A549 (cell line): ENCODE data around the gene STIM1. TPM values are rescaled to one million over a fixed set of nuclear protein-coding genes. Genes with fewer than 3 reads are reported as not detected.

Source experiments
- ATAC-seq, 2 experiments: fragments of 200-7000 bp in 1 of 2; fragments of >200 bp in 1 of 2; cut with Nextera tagmentation in 1 of 2; cut with Tn5 transposase in 1 of 2; 3 replicates each; pipeline versions ENCODE4 v1.8.0 to v1.9.1; 2018 to 2020; ENCODE audit warnings: mild to moderate bottlenecking in 1 of 2, moderate library complexity in 1 of 2
- CTCF ChIA-PET: fragments of 300-600 bp; sonication (Branson Sonifier 250); formaldehyde crosslinking; extraction: SDS; loops from one replicate; lab custom pipeline; 2021; ENCODE audit warnings: antibody characterized with exemption, inconsistent platforms; lab: Yijun Ruan, JAX
- POLR2A ChIA-PET: fragments of 350-600 bp; formaldehyde crosslinking; extraction: SDS; loops from one replicate; lab custom pipeline; 2021; ENCODE audit warnings: antibody characterized with exemption, inconsistent platforms; lab: Yijun Ruan, JAX
- DNase-seq, 2 experiments: peaks; one replicate each; pipeline versions ENCODE4 v3.0.0 to v3.0.0-alpha.2; 2011 to 2016; ENCODE audit warnings: low read depth in 1 of 2, low spot score in 1 of 2
- FAIRE-seq: peaks from 2 replicates; lab custom pipeline; 2011; peaks lifted over from hg19 to GRCh38; lab: Jason Lieb, UNC
- H3K27ac ChIP-seq, 2 experiments: fragments of >200 bp; sonication (Bioruptor Twin); formaldehyde crosslinking; 3 replicates each; pipeline ENCODE4 v1.5.1; 2016 to 2017
- H3K4me1 ChIP-seq: fragments of >200 bp; sonication (Bioruptor Twin); formaldehyde crosslinking; 3 replicates; pipeline ENCODE4 v1.6.1; 2016
- H3K4me2 ChIP-seq: fragments of >200 bp; sonication (Bioruptor Twin); formaldehyde crosslinking; 3 replicates; pipeline ENCODE4 v1.6.1; 2016
- H3K4me3 ChIP-seq: fragments of >200 bp; sonication (Bioruptor Twin); formaldehyde crosslinking; 3 replicates; pipeline ENCODE4 v1.5.1; 2016
- H3K9me3 ChIP-seq: fragments of >200 bp; sonication (Bioruptor Twin); formaldehyde crosslinking; 3 replicates; pipeline ENCODE4 v1.6.1; 2016
- BHLHE40 ChIP-seq: IDR thresholded peaks from 2 replicates; pipeline ENCODE4 v1.6.1; 2012; ENCODE audit warnings: low read depth, low read length, inconsistent platforms
- CBX2 ChIP-seq: fragments of 200-600 bp; sonication (generic); IDR thresholded peaks from 2 replicates; pipeline ENCODE4 v1.6.1; 2016; ENCODE audit warnings: low read depth, mild to moderate bottlenecking, borderline replicate concordance
- CEBPB ChIP-seq, 2 experiments: fragments of >200 bp in 1 of 2; sonication (Bioruptor Twin) in 1 of 2; formaldehyde crosslinking in 1 of 2; IDR thresholded peaks; 2 replicates each; pipeline ENCODE4 v1.6.1; 2012 to 2016
- CHD2 ChIP-seq: fragments of 150-350 bp; IDR thresholded peaks from 2 replicates; pipeline ENCODE4 v1.6.1; 2014; ENCODE audit warnings: low read length; ENCODE audit not compliant: partially characterized antibody
- EHF ChIP-seq: fragments of 250-450 bp; sonication (Bioruptor Pico); IDR thresholded peaks from 2 replicates; pipeline ENCODE4 v1.5.0; 2020; ENCODE audit warnings: mild to moderate bottlenecking
- EHMT2 ChIP-seq: fragments of 200-600 bp; sonication (generic); IDR thresholded peaks from 2 replicates; pipeline ENCODE4 v1.6.1; 2016; ENCODE audit warnings: antibody characterized with exemption, low read depth, mild to moderate bottlenecking, moderate library complexity
- FOSB ChIP-seq: fragments of 250-450 bp; sonication (Bioruptor Pico); IDR thresholded peaks from 2 replicates; pipeline ENCODE4 v1.5.0; 2020; ENCODE audit warnings: mild to moderate bottlenecking, moderate library complexity
- FOSL2 ChIP-seq, 2 experiments: fragments of 450-650 bp in 1 of 2; fragments of >200 bp in 1 of 2; sonication (Bioruptor Twin) in 1 of 2; formaldehyde crosslinking; IDR thresholded peaks; 2 replicates each; pipeline versions ENCODE4 v1.5.0 to v1.6.1; 2016 to 2020; ENCODE audit warnings: mild to moderate bottlenecking in 1 of 2, moderate library complexity in 1 of 2
- FOXS1 ChIP-seq: fragments of 250-450 bp; sonication (Bioruptor Pico); IDR thresholded peaks from 2 replicates; pipeline ENCODE4 v1.5.0; 2020; ENCODE audit warnings: mild to moderate bottlenecking, moderate library complexity
- JUN ChIP-seq, 2 experiments: fragments of >200 bp; sonication (Bioruptor Twin); formaldehyde crosslinking; IDR thresholded peaks; 2 replicates in 1 of 2; 3 replicates in 1 of 2; pipeline ENCODE4 v1.6.1; 2016 to 2017
- JUNB ChIP-seq: fragments of >200 bp; sonication (Bioruptor Twin); formaldehyde crosslinking; IDR thresholded peaks from 2 replicates; pipeline ENCODE4 v1.6.1; 2016
- KDM1A ChIP-seq: fragments of 200-600 bp; sonication (generic); IDR thresholded peaks from 2 replicates; pipeline ENCODE4 v1.6.1; 2016; ENCODE audit warnings: low read depth, mild to moderate bottlenecking
- NFE2L2 ChIP-seq: fragments of 150-350 bp; conservative IDR thresholded peaks from 2 replicates; pipeline ENCODE4 v1.6.1; 2014; ENCODE audit warnings: low read length
- PHF8 ChIP-seq: fragments of 200-600 bp; sonication (generic); IDR thresholded peaks from 2 replicates; pipeline ENCODE4 v1.6.1; 2016; ENCODE audit warnings: low read depth, mild to moderate bottlenecking, antibody characterized with exemption, moderate library complexity, borderline replicate concordance
- RFX5 ChIP-seq: fragments of 450-650 bp; IDR thresholded peaks from 2 replicates; pipeline ENCODE4 v1.7.1; 2014; ENCODE audit warnings: antibody characterized with exemption, mild to moderate bottlenecking, moderate library complexity
- RNF2 ChIP-seq: fragments of 200-600 bp; sonication (generic); IDR thresholded peaks from 2 replicates; pipeline ENCODE4 v1.6.1; 2016; ENCODE audit warnings: low read depth, mild to moderate bottlenecking, antibody characterized with exemption, moderate library complexity, borderline replicate concordance
- TFCP2L1 ChIP-seq: fragments of 250-450 bp; sonication (Bioruptor Pico); IDR thresholded peaks from 2 replicates; pipeline ENCODE4 v1.5.0; 2021; ENCODE audit warnings: mild to moderate bottlenecking
- TP53 ChIP-seq: fragments of 250-450 bp; sonication (Bioruptor Pico); IDR thresholded peaks from 2 replicates; pipeline ENCODE4 v1.5.0; 2021; ENCODE audit warnings: mild to moderate bottlenecking, moderate library complexity
- ZFP36 ChIP-seq: fragments of 450-650 bp; IDR thresholded peaks from 2 replicates; pipeline ENCODE4 v1.6.1; 2014; ENCODE audit warnings: borderline replicate concordance; ENCODE audit not compliant: partially characterized antibody
- ZNF302 ChIP-seq: fragments of 250-450 bp; sonication (Bioruptor Pico); IDR thresholded peaks from 2 replicates; pipeline ENCODE4 v1.9.0; 2021; ENCODE audit warnings: inconsistent platforms, mild to moderate bottlenecking, moderate library complexity
- WGBS: methylation state at CpG from one replicate; pipeline ENCODE4 v1.1.6; 2017; ENCODE audit errors: missing lambda C conversion rate; 5-methylcytosine and 5-hydroxymethylcytosine counted together
- polyA plus RNA-seq, 4 experiments: library from polyadenylated mRNA; depleted of rRNA in 3 of 4; stranded (reverse); fragments of >200 nt; fragmentation: RNase III in 1 of 4; extraction: RNeasy Plus Mini Kit Qiagen cat#74134 plus additional on column Dnase treatment in 1 of 4; gene quantifications; 2 replicates in 3 of 4; 3 replicates in 1 of 4; pipeline ENCODE4 v1.2.3, GENCODE V29; 2011 to 2017
- TF ChIP-seq, protein P1 (sequence below): IDR thresholded peaks from 2 replicates; pipeline ENCODE4 v1.6.1; 2012
- TF ChIP-seq, protein P2 (sequence below): fragments of 150-350 bp; IDR thresholded peaks from 2 replicates; pipeline ENCODE4 v1.6.1; 2014; ENCODE audit warnings: low read depth, mild to moderate bottlenecking, low read length
- TF ChIP-seq, protein P3 (sequence below): IDR thresholded peaks from 2 replicates; pipeline ENCODE4 v1.6.1; 2012; ENCODE audit warnings: low read depth, borderline replicate concordance
- TF ChIP-seq, protein P4 (sequence below): fragments of >200 bp; sonication (Bioruptor Twin); formaldehyde crosslinking; IDR thresholded peaks from 2 replicates; pipeline ENCODE4 v1.6.1; 2016
- TF ChIP-seq, protein P5 (sequence below): IDR thresholded peaks from 2 replicates; pipeline ENCODE4 v1.6.1; 2012
- TF ChIP-seq, protein P6 (sequence below): fragments of 200-600 bp; sonication (generic); IDR thresholded peaks from 2 replicates; pipeline ENCODE4 v1.6.1; 2016; ENCODE audit warnings: antibody characterized with exemption, mild to moderate bottlenecking, moderate library complexity
- TF ChIP-seq, protein P7 (sequence below): fragments of >200 bp; sonication (Bioruptor Twin); formaldehyde crosslinking; IDR thresholded peaks from 3 replicates; pipeline ENCODE4 v1.5.1; 2016

The STIM1 gene
- polyA plus RNA-seq, 2 of the 4 experiments (the other 2 are of a cell fraction) = 35.2 to 38.7 TPM

DNA sequence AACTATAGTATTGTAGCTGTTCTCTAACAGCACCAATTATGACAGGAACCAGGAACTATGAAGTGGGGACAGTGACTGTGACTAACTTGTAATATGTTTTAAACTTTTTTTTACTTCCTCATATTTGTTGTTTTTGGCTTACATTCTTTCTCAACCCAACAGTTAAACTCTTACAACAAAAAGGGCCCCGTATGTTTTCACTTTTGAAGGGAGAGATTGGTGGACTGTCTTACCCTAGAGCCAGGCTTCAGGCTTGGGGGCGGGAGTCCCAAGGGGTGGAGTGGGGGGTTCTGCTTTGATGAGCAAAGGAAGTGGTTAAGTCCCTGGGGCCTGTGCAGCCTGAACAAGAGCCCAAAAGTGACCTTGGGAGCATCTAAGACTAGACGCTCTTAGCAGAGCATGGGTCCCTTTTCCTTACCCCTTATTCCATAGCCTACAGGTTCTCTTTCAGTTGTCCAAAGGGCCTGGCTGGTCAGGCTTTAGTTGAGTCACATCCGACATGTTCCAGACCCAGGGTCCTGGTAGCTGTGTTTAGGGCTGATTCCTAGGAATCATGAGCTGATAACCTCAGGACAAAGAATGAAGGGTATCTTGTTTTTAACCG is 38.8 kb downstream of the STIM1 start:
- 82% methylated on average over 5 of the region's 5 CpGs for WGBS
- Histone ChIP-seq H3K4me1 (peaks cover 24% of the 10 kb centered on the region), H3K27ac (peak overlapping the region; percentile 10 to 39; a peak in 3 of 6 replicates), H3K9me3 (no peaks in the 10 kb centered on the region), H3K4me3 (no peak overlapping the region), H3K4me2 (peak overlapping the region; percentile 20; the same call in 2 of the 3 replicates)
- ChIA-PET POLR2A (no interaction called here), CTCF (interaction anchor here (0.6 to 1.7 kb wide), 6 partner anchors 9 to 179 kb away, joined by 3 to 6 read pairs (median 3); partner anchors contain the start of gene STIM1)
- no peak for DNase-seq
- FAIRE-seq = no peak
- ATAC-seq = peak; percentile 24 to 53; a peak in 3 of 6 replicates
- no peak for TF ChIP-seq EHF
- no peak for TF ChIP-seq FOXS1 (CRISPR knock-in tag)
- TF ChIP-seq, protein P1, sequence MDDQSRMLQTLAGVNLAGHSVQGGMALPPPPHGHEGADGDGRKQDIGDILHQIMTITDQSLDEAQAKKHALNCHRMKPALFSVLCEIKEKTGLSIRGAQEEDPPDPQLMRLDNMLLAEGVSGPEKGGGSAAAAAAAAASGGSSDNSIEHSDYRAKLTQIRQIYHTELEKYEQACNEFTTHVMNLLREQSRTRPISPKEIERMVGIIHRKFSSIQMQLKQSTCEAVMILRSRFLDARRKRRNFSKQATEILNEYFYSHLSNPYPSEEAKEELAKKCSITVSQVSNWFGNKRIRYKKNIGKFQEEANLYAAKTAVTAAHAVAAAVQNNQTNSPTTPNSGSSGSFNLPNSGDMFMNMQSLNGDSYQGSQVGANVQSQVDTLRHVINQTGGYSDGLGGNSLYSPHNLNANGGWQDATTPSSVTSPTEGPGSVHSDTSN = no peak
- TF ChIP-seq, protein P2, sequence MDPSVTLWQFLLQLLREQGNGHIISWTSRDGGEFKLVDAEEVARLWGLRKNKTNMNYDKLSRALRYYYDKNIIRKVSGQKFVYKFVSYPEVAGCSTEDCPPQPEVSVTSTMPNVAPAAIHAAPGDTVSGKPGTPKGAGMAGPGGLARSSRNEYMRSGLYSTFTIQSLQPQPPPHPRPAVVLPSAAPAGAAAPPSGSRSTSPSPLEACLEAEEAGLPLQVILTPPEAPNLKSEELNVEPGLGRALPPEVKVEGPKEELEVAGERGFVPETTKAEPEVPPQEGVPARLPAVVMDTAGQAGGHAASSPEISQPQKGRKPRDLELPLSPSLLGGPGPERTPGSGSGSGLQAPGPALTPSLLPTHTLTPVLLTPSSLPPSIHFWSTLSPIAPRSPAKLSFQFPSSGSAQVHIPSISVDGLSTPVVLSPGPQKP = no peak
- TF ChIP-seq CBX2 = no peak
- no peak for TF ChIP-seq PHF8
- no peak for TF ChIP-seq TFCP2L1
- TF ChIP-seq, protein P3, sequence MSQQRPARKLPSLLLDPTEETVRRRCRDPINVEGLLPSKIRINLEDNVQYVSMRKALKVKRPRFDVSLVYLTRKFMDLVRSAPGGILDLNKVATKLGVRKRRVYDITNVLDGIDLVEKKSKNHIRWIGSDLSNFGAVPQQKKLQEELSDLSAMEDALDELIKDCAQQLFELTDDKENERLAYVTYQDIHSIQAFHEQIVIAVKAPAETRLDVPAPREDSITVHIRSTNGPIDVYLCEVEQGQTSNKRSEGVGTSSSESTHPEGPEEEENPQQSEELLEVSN = no peak
- TF ChIP-seq, protein P4, sequence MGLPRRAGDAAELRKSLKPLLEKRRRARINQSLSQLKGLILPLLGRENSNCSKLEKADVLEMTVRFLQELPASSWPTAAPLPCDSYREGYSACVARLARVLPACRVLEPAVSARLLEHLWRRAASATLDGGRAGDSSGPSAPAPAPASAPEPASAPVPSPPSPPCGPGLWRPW = no peak
- TF ChIP-seq ZFP36 = no peak
- no peak for TF ChIP-seq KDM1A
- no peak for TF ChIP-seq CEBPB (IDR thresholded peaks at IDR 0.05)
- TF ChIP-seq BHLHE40 = no peak
- TF ChIP-seq FOSB (CRISPR knock-in tag) = no peak
- no peak for TF ChIP-seq RFX5
- TF ChIP-seq RNF2 = no peak
- no peak for TF ChIP-seq NFE2L2
- TF ChIP-seq FOSL2 (IDR thresholded peaks at IDR 0.05) = no peak
- TF ChIP-seq FOSL2 (CRISPR knock-in tag; IDR thresholded peaks at IDR 0.05) = no peak

DNA sequence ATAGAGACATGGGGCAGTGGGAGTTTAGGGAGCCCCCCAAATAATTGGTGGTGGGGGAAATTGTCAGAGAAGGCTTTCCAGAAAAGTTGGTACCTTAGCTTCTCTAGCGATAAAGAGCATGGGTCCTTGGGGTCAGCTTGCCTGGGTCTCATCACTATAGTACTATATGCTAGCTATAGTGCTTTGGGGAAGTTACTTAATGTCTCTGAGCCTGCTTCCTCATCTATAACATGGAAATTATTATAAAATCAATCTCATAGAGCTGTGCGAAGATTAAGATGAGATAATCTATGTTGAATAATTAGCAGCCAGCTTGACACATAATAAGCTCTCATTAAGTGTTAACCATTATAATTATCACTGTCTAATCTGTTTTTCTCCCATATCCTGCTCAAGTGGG is 41.2 kb downstream of the STIM1 start:
- ChIA-PET POLR2A (no interaction called here), CTCF (interaction anchor here (0.9 to 1.8 kb wide), 5 partner anchors 11 to 178 kb away, joined by 3 to 12 read pairs (median 4); partner anchors contain the start of gene STIM1)
- FAIRE-seq = no peak
- TF ChIP-seq CBX2 = no peak
- no peak for TF ChIP-seq EHMT2
- TF ChIP-seq, protein P3 = no peak
- no peak for TF ChIP-seq CEBPB (IDR thresholded peaks at IDR 0.05)
- TF ChIP-seq, protein P5, sequence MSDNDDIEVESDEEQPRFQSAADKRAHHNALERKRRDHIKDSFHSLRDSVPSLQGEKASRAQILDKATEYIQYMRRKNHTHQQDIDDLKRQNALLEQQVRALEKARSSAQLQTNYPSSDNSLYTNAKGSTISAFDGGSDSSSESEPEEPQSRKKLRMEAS = no peak
- no peak for TF ChIP-seq JUN (IDR thresholded peaks at IDR 0.05)
- TF ChIP-seq, protein P6, sequence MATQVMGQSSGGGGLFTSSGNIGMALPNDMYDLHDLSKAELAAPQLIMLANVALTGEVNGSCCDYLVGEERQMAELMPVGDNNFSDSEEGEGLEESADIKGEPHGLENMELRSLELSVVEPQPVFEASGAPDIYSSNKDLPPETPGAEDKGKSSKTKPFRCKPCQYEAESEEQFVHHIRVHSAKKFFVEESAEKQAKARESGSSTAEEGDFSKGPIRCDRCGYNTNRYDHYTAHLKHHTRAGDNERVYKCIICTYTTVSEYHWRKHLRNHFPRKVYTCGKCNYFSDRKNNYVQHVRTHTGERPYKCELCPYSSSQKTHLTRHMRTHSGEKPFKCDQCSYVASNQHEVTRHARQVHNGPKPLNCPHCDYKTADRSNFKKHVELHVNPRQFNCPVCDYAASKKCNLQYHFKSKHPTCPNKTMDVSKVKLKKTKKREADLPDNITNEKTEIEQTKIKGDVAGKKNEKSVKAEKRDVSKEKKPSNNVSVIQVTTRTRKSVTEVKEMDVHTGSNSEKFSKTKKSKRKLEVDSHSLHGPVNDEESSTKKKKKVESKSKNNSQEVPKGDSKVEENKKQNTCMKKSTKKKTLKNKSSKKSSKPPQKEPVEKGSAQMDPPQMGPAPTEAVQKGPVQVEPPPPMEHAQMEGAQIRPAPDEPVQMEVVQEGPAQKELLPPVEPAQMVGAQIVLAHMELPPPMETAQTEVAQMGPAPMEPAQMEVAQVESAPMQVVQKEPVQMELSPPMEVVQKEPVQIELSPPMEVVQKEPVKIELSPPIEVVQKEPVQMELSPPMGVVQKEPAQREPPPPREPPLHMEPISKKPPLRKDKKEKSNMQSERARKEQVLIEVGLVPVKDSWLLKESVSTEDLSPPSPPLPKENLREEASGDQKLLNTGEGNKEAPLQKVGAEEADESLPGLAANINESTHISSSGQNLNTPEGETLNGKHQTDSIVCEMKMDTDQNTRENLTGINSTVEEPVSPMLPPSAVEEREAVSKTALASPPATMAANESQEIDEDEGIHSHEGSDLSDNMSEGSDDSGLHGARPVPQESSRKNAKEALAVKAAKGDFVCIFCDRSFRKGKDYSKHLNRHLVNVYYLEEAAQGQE = no peak
- TF ChIP-seq JUNB = no peak
- no peak for TF ChIP-seq ZNF302 (CRISPR knock-in tag)
- no peak for TF ChIP-seq NFE2L2
- TF ChIP-seq TP53 (CRISPR knock-in tag) = no peak
- TF ChIP-seq, protein P7, sequence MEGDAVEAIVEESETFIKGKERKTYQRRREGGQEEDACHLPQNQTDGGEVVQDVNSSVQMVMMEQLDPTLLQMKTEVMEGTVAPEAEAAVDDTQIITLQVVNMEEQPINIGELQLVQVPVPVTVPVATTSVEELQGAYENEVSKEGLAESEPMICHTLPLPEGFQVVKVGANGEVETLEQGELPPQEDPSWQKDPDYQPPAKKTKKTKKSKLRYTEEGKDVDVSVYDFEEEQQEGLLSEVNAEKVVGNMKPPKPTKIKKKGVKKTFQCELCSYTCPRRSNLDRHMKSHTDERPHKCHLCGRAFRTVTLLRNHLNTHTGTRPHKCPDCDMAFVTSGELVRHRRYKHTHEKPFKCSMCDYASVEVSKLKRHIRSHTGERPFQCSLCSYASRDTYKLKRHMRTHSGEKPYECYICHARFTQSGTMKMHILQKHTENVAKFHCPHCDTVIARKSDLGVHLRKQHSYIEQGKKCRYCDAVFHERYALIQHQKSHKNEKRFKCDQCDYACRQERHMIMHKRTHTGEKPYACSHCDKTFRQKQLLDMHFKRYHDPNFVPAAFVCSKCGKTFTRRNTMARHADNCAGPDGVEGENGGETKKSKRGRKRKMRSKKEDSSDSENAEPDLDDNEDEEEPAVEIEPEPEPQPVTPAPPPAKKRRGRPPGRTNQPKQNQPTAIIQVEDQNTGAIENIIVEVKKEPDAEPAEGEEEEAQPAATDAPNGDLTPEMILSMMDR = no peak
- TF ChIP-seq CHD2 = no peak

More for the DNA sequence above, 41.2 kb downstream of the STIM1 start:
- ATAC-seq (no peak), DNase-seq (no peak)
- Histone ChIP-seq H3K4me3 (no peak overlapping the region), H3K4me1 (peaks cover 24% of the 10 kb centered on the region), H3K9me3 (no peaks in the 10 kb centered on the region), H3K4me2 (no peak overlapping the region), H3K27ac (no peak overlapping the region)
- WGBS = 98% methylated on average over 2 of the region's 2 CpGs
